Measurements from ENCODE around the gene ATF7IP.
A peak's percentile ranks its signal among the peaks of the same experiment; 100 is the strongest.

Gene ATF7IP

GRCh38 chr12:14450479-14450878 lies 85.0 kb downstream of the ATF7IP start:
- no peak overlapping the region for H3K4me3 Mint-ChIP-seq
- H3K36me3 Mint-ChIP-seq (ENCODE audit: low read depth): peaks cover 100% of the 10 kb centered on the region
- no peaks in the 10 kb centered on the region for H3K9me3 Mint-ChIP-seq
- H3K4me1 Mint-ChIP-seq: peaks cover 25% of the 10 kb centered on the region
- TF ChIP-seq CTCF (IDR thresholded peaks at IDR 0.05): no peak
- H3K27ac Mint-ChIP-seq: no peak overlapping the region
- peaks cover 3% of the 10 kb centered on the region for H3K27me3 Mint-ChIP-seq (ENCODE audit: low read depth, poor library complexity)
- DNase-seq: no peak

- no peak for TF ChIP-seq CTCF (IDR thresholded peaks at IDR 0.05)
- Mint-ChIP-seq H3K27me3 (ENCODE audit: low read depth, poor library complexity) (peaks cover 3% of the 10 kb centered on the region), H3K27ac (no peak overlapping the region), H3K4me1 (peaks cover 25% of the 10 kb centered on the region), H3K36me3 (ENCODE audit: low read depth) (peaks cover 93% of the 10 kb centered on the region), H3K9me3 (no peaks in the 10 kb centered on the region), H3K4me3 (no peak overlapping the region)
- no peak for DNase-seq
These were observed 86.9 kb downstream of the ATF7IP start for GRCh38 chr12:14452336-14452735.

- TF ChIP-seq CTCF (IDR thresholded peaks at IDR 0.05): no peak
- no peaks in the 10 kb centered on the region for H3K9me3 Mint-ChIP-seq
- H3K27ac Mint-ChIP-seq: no peak overlapping the region
- DNase-seq: no peak
- peaks cover 3% of the 10 kb centered on the region for H3K27me3 Mint-ChIP-seq (ENCODE audit: low read depth, poor library complexity)
- H3K4me1 Mint-ChIP-seq: peaks cover 25% of the 10 kb centered on the region
- peaks cover 89% of the 10 kb centered on the region for H3K36me3 Mint-ChIP-seq (ENCODE audit: low read depth)
- H3K4me3 Mint-ChIP-seq: no peak overlapping the region
These were observed 87.4 kb downstream of the ATF7IP start for GRCh38 chr12:14452865-14453264.

- DNase-seq: peak; percentile 9
- Mint-ChIP-seq H3K27me3 (ENCODE audit: low read depth, poor library complexity) (no peaks in the 10 kb centered on the region), H3K27ac (peak overlapping the region; percentile 66), H3K9me3 (no peaks in the 10 kb centered on the region), H3K4me3 (no peak overlapping the region), H3K4me1 (peaks cover 25% of the 10 kb centered on the region), H3K36me3 (ENCODE audit: low read depth) (peaks cover 79% of the 10 kb centered on the region)
- TF ChIP-seq CTCF (IDR thresholded peaks at IDR 0.05): peak; percentile 60
These were observed 88.8 kb downstream of the ATF7IP start for GRCh38 chr12:14454098-14454907.

- Mint-ChIP-seq H3K4me1 (no peaks in the 10 kb centered on the region), H3K9me3 (no peaks in the 10 kb centered on the region), H3K27ac (no peak overlapping the region), H3K4me3 (no peak overlapping the region), H3K36me3 (ENCODE audit: low read depth) (peaks cover 64% of the 10 kb centered on the region), H3K27me3 (ENCODE audit: low read depth, poor library complexity) (no peaks in the 10 kb centered on the region)
- TF ChIP-seq CTCF (IDR thresholded peaks at IDR 0.05): no peak
- DNase-seq: no peak
These were observed 94.8 kb downstream of the ATF7IP start for GRCh38 chr12:14460212-14460841.
